Muscle of back (tissue), 11 donors: ENCODE results near the gene CYB561D2. TPM values are rescaled to one million over a fixed set of nuclear protein-coding genes. Genes with fewer than 3 reads are reported as not detected.

Experiments
- DNase-seq, 3 donors: peaks; one replicate each; pipeline versions ENCODE4 v3.0.0 to v3.0.0-alpha.2; 2013
- polyA plus RNA-seq, 10 donors: library from polyadenylated mRNA; unstranded; fragments of 120-200 nt; gene quantifications; one replicate each; pipeline ENCODE4 v1.2.1, GENCODE V29; 2013; ENCODE audit not compliant: insufficient read length in 10 of 10

CYB561D2 gene
- polyA plus RNA-seq, 10 donors: 5.9 to 10.2 (median 7.0) TPM

GRCh38 chr3:50323092-50323600 lies 27.5 kb upstream of the CYB561D2 start:
- DNase-seq: peak in 1 of 3 donors; percentile 64

DNA sequence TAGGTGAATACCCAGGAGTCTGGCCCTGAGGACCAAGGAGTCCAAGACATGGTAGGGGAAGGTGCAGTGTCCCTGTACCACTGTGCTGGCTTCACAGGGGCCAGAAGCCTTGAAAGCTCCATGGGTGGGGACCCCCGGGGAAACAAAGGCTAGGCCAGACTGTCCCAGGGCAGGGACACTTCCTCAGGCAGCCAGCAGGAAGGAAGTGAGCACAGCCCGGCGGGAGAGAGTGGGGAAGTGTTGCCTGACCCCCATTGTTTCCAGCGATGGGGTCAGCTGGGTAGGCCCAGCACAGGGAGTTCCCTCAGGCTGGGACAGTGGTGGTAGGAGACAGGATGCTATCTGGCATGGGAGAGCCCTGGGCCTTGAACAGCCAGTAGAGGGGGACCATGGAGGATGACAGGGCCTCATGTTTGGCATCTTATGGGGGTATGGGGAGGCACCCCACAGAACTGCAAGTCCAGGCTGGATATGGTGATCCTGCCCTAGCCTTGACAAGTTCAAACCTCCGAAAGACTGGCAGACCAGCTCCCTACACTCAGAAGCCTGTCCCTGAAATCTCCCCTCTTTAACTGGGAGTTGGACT lies 27.0 kb upstream of the CYB561D2 start:
- peak in 1 of 3 donors; percentile 55 for DNase-seq

DNA sequence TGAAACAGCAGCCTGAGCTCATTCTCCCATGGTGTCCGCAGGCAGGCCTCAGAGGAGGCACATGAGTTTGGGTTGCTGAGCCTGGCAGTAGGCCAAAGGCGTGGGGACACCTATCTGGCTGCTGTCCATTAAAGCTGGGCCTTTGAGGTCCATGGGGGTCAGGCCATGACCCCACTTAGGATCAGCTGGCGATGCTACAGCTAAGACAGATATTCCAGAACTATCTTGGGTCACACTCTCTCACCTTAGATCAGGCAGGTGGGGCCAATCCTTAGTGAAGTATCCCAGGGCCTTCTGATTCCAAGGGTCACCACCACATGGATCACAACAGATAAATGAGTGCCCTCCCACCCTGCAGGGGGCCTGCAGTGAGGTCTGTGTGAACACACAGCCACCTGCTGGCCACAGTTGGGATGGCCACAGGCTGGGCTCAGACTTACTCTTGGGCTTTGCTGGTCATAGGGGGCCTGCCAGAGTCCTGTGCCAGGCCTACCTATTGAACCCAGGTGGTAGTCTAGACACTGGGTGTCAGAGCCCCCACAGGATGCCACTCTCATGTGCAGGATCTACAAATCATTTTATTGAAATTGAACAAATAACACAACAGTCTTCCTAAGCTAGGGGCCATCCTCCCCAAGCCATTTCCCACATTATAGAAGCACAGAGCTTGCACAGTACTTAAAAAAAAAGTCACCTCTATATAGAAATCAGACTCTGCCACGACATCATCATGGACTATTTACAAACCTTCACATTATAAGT lies 26.1 kb upstream of the CYB561D2 start:
- peak in 2 of 3 donors; percentile 66 to 81 for DNase-seq

DNA sequence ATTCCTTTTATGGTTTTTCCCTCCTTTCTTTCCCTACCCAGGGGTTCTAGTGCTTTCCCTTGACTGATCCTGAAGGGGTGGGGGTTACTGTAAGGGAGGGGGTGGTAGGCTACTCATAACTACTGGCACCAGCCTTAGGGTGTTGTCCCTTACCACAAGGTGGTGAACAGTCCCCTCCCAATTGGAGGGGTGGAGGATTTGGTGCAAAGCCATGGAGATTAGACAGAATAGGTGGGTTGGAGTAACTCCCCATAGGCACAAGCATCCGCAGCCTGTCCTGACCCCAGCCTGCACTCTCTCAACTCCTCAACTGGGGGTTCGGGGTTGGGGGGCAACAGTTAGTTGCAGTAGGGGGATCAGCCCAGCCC lies 25.6 kb upstream of the CYB561D2 start:
- no peak for DNase-seq

DNA sequence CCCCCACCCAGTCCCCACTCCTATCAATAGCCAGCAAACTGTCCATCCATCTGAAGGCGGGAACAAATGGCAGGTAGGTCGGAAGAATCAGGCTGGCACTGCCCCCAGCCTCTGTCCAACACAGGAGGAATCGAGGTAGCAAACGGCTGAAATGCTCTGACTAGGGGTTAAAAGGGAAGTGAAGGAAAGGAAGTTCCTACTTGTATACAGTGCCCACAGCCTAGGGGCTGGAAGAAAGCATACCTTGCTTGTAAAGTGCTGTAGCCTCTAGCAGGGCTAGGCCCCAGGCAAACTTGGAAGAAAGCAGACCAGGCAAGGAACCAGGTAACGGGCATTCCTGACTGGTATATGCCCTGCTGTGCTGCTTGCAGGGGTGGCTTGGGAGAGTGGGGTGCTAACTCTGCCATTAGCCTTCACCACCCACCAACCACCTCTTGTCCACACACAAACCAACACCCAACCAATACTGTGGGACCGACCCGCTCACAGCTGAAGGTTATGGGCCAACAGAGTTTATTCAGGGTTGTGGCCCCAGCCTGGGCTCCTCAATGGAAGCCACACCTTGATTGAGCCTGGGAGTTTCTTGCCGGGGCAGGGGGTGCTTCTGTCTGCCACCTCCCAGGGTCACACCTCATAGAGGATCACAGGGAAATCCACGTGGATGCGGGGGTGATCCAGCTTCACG lies 25.0 kb upstream of the CYB561D2 start:
- no peak for DNase-seq

- no peak for DNase-seq
Observed at GRCh38 chr3:50326182-50326541, 24.5 kb upstream of the CYB561D2 start.

DNA sequence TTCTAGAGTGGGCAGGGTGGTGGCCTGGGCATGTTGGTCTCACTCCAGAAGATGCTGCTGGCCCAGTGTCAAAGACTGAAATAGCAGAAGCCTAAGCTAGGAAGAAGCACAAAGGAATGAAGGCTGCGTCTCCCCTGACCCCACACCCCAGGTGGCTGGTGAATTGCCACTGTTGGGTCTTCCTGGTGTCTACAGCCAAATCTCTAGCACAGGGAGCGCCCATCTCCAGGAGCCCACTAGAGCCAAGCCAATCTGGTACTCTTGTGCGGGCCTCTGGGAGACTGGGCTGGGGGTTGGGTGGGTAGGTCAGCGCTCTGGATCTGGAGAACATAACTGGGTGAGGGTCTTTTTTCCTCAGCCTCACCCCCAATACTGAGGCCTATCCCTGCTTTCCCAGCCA lies 23.5 kb upstream of the CYB561D2 start:
- no peak for DNase-seq

DNA sequence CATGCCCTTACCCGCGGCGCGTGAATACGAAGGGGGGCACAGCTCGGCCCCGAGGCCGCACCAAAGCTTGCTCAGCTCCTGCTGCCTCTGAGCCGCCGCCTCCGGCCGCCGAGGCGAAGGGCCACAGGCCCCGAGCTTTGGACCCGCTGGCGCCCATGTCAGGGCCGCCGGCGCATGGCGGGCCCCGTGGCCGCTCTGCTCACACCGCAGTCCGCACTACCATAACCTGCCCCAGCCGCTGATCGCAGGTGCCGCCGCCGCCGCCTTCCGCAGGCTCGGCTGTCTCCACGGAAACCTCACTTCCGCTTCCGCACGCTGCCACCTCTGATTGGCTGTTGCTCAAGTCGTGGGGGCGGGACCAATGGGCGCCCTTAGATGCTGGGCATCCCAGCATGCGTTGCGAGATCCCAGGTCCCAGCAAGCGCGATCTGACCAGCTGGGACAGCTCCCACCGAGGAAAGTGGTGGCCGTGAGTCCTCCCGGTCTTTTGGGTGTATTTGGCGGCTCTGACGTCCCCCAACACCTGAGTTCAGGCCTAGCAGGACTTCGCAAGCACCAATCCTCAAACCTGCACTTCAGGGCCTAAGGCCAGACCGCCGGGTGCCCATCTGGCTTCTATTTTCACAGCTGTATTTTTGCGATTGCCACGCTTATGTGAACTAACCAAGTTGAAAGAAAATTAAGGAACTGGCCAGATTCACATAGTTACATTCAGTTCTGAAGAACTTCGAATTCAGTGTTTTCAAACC lies 22.5 kb upstream of the CYB561D2 start, which contains the start of gene TUSC2:
Gene TUSC2 (minus strand): TSS at position 281 of the 749 bp plus-strand sequence. CDS start 124 bp downstream, at position 157.
- DNase-seq: peak; percentile 96 to 98 (median 97)

GRCh38 chr3:50330330-50330729 lies 20.3 kb upstream of the CYB561D2 start:
- no peak for DNase-seq

GRCh38 chr3:50331364-50331907 lies 19.2 kb upstream of the CYB561D2 start:
- no peak for DNase-seq

GRCh38 chr3:50333744-50334328 lies 16.8 kb upstream of the CYB561D2 start:
- DNase-seq: peak in 1 of 3 donors; percentile 67

- no peak for DNase-seq
Observed at GRCh38 chr3:50334339-50335075, 16.2 kb upstream of the CYB561D2 start.

GRCh38 chr3:50336452-50337174 lies 14.0 kb upstream of the CYB561D2 start:
- DNase-seq: no peak

GRCh38 chr3:50337175-50337861 lies 13.3 kb upstream of the CYB561D2 start:
- DNase-seq: peak; percentile 99 to 100 (median 99)

- no peak for DNase-seq
Observed at GRCh38 chr3:50338965-50339364, 11.7 kb upstream of the CYB561D2 start.

GRCh38 chr3:50339485-50340146 lies 11.0 kb upstream of the CYB561D2 start:
- peak in 1 of 3 donors; percentile 57 for DNase-seq

DNA sequence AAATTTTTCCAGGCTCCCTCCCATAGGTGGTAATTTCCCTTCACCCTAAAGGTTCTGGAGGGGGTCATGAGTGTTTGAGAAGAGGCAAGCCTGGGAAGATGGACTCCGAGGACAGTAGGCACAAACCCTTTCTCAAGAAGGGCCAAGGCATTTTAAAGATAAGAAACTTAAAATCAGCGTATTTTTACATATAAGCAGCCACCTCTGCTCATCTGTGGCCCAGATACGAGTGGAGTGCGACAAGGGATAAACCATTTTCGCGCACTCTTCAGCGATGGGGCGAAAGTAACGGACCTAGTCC lies 10.6 kb upstream of the CYB561D2 start:
- no peak for DNase-seq

GRCh38 chr3:50340448-50341329 lies 10.0 kb upstream of the CYB561D2 start, which contains the start of gene RASSF1:
TSS of gene RASSF1 (minus strand) at chr3:50340836. CDS start at chr3:50340805, 31 bp downstream.
- DNase-seq: peak; percentile 79 to 96 (median 90)
